Retinal pigment epithelial cell (primary cell): ENCODE results near the gene NRF1.

ENCODE experiments used
- DNase-seq: peaks from one replicate; pipeline ENCODE4 v3.0.0-alpha.2; 2010; ENCODE audit warnings: low read depth
- H3K4me3 ChIP-seq: 2 replicates; pipeline ENCODE4 v1.5.1; 2011; ENCODE audit warnings: mild to moderate bottlenecking, low read length, control low read depth, moderate library complexity
- TF ChIP-seq, protein P1 (sequence below): conservative IDR thresholded peaks from 2 replicates; pipeline ENCODE4 v1.5.1; 2011; ENCODE audit warnings: low read depth, low read length, control low read depth, inconsistent platforms

The NRF1 gene

DNA sequence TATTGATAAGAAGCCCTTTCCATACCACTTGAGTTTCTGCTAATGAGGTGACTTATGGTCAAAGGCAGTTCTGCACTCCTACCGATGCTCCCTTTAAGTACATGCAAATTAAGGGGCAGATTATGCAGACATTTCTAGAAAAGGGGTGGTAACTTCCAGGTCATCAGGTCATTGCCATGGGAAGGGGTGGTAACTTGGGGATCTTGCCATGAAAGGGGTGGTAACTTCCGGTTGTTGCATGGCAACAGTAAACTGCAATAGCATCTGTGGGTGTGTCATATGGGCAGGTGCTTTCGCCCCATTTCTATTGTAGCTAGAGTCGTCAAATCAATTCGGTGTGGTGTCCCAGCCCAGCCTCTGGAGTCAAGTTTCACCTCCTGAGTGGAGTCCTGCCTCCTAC lies 190.4 kb downstream of the NRF1 start:
- no peak overlapping the region for H3K4me3 ChIP-seq
- TF ChIP-seq, protein P1, sequence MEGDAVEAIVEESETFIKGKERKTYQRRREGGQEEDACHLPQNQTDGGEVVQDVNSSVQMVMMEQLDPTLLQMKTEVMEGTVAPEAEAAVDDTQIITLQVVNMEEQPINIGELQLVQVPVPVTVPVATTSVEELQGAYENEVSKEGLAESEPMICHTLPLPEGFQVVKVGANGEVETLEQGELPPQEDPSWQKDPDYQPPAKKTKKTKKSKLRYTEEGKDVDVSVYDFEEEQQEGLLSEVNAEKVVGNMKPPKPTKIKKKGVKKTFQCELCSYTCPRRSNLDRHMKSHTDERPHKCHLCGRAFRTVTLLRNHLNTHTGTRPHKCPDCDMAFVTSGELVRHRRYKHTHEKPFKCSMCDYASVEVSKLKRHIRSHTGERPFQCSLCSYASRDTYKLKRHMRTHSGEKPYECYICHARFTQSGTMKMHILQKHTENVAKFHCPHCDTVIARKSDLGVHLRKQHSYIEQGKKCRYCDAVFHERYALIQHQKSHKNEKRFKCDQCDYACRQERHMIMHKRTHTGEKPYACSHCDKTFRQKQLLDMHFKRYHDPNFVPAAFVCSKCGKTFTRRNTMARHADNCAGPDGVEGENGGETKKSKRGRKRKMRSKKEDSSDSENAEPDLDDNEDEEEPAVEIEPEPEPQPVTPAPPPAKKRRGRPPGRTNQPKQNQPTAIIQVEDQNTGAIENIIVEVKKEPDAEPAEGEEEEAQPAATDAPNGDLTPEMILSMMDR = no peak
- DNase-seq = no peak

DNA sequence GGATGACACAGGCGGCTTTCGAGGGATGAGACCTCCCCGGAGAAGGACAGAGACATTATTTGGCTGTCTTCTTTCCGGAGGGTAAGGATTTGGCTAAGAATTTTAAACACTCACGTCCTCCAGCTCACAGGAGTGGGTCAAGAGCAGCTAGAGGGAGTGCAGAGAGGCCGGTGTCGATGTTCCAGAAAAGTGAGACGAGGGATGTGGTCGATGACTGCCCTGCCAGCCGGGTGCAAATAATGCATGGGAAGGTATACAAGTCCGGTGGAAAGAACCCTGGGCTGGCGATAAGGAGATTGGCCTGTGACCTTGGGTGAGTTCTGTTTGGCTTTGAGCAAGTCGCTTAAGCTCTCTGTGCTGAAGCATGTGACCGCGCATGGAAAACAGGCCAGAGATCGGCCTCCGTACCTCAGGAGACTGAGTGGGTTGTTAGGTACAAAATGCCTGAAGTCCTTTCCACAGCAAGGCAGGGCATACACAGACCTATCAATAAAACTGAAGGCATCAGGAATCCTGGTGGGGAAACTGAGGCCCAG lies 192.1 kb downstream of the NRF1 start:
- H3K4me3 ChIP-seq = no peak overlapping the region
- TF ChIP-seq, protein P1 = no peak
- DNase-seq = no peak

DNA sequence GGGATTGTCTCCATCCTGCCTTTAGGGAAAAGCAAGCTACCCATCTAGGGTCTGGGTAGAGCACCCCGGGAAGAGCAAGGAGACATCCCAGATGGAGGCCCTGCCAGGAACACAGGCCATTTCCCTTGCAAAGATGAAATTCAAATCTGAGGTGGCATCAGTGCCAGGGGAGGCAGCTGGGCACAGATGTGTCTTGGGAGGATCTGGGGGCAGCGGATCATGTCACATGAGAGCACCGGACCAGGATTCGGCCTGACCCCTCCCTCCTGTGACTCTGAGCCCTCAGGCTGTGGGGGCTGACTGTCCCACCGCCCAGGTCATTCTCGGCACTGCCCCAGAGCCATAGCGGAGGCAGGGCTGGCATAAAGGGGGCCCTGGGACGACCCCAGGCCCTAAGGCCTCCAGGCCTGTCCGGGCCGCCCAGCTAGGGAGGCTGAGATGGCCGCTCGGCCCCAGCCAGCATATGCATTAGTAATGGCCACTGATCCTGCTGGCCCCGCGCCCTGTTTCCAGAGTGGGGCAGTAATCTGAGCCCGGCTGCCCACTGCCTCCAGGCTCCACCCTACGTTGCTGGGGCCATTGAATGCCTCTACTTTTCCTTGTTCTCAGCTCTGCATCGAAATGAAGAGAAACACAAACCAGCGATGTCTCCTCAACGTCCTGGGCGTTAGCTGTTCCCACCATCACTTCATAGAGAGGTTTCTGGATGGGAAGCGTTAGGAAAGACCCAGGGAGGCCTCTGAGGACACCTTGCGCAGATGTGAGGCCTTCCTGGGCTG lies 192.8 kb downstream of the NRF1 start:
- H3K4me3 ChIP-seq = no peak overlapping the region
- DNase-seq = no peak
- TF ChIP-seq, protein P1 = no peak

DNA sequence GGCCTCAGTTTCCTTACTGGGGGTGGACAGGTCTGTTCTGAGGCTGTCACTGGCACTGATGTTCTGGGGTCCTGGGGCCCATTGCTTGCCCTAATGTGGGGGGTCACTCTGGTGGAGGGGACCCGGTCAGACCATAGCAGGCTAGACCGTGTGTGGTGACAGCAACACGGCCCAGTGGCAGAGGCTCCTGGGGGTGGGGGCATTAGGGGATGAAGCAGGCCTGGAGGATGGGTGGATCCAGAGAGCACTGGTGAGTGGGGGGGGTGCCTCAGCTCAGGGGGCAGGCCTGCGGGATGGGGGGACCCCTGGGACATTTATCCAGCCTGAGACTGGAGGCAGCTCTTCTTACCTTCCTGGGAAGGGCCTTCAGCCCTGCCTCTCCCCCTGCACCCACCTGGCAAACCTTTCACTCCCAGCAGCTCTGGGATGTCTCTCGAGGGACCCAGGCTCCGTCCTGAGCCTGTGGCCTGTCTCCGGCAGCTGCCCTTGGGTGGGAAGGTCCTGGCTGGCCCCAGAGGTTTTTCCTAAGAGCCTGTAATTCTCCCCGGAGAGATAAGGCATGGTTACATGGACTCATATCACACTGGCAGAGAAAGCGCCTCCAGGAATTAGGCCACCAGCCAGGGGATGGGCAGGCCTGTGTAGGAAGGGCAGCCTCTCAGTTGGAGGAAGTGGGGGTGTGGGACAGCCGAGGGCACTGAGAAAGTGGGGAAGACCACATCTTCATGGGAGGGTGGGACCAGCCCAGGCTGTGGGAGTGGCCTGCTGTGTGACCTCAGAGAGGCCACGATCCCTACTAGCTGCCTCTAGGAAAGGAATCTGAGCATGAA lies 193.6 kb downstream of the NRF1 start:
- DNase-seq = no peak
- no peak overlapping the region for H3K4me3 ChIP-seq
- TF ChIP-seq, protein P1 = no peak
